Heart left ventricle (tissue), 13 donors: ENCODE data around the gene MAP1LC3B.

Source experiments
- POLR2A ChIP-seq, 2 donors: fragments of 450-650 bp; IDR thresholded peaks; one replicate each; pipeline ENCODE4 v1.6.1; 2017; ENCODE audit warnings: antibody characterized with exemption in 2 of 2, mild to moderate bottlenecking in 2 of 2, moderate library complexity in 2 of 2
- TF ChIP-seq, protein P1 (sequence below), 12 donors: fragments of 200-600 bp; sonication (generic) in 4 of 12; IDR thresholded peaks; one replicate each; pipeline versions ENCODE4 v1.5.0 to v1.8.0; 2018 to 2022; ENCODE audit warnings: antibody characterized with exemption in 12 of 12, mild to moderate bottlenecking in 5 of 12
- donor health status: ischemic (EF 13 %, LVEDD 7.1; RV severe dilation, severe dysfunction).
- donor health status: DM: no; HTN: yes; CAD: no.
- donor health status: DM: no; HTN: no; CAD: no.
- donor health status: ischemic (EF 25% LVEDD 6.9; RV normal size, moderate dysfunction).
- donor health status: ischemic (EF 25% LVEDD 5.7; RV mildly dilated, moderate dysfunction).
- donor health status: ischemic (EF 35%, LVEDD 5.7; RV mildly dilated, moderate dysfunction).
- donor health status: nonischemic (EF 11% LVEDD 7.7; RV severe dilation, severe dysfunction).
- donor health status: DM: yes; HTN: yes; CAD: no.
- donor health status: PGD.
- donor health status: ischemic (EF 29% LVEDD 5.4; RV normal size, mild dysfunction).
- donor health status: nonischemic (EF 23%, LVEDD 6.1; RV moderate dilation, normal function).

GRCh38 chr16:87350031-87350430 lies 42.1 kb upstream of the MAP1LC3B start:
- no peak for TF ChIP-seq POLR2A (IDR thresholded peaks at IDR 0.05)
- TF ChIP-seq, protein P1, sequence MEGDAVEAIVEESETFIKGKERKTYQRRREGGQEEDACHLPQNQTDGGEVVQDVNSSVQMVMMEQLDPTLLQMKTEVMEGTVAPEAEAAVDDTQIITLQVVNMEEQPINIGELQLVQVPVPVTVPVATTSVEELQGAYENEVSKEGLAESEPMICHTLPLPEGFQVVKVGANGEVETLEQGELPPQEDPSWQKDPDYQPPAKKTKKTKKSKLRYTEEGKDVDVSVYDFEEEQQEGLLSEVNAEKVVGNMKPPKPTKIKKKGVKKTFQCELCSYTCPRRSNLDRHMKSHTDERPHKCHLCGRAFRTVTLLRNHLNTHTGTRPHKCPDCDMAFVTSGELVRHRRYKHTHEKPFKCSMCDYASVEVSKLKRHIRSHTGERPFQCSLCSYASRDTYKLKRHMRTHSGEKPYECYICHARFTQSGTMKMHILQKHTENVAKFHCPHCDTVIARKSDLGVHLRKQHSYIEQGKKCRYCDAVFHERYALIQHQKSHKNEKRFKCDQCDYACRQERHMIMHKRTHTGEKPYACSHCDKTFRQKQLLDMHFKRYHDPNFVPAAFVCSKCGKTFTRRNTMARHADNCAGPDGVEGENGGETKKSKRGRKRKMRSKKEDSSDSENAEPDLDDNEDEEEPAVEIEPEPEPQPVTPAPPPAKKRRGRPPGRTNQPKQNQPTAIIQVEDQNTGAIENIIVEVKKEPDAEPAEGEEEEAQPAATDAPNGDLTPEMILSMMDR (IDR thresholded peaks at IDR 0.05) = no peak
